Activated T-cell treated with anti-CD3 and anti-CD28 coated beads, Interleukin-2, amount 50 U/mL, for 24 hours (primary cell): ENCODE data around the gene TRIO.

ENCODE experiments used
- DNase-seq: peaks from one replicate; pipeline ENCODE4 v3.0.0-alpha.2; 2020
- H3K27ac Mint-ChIP-seq: 2 replicates; pipeline ENCODE4 v1.8.0; 2020; ENCODE audit warnings: mild to moderate bottlenecking, mixed read lengths
- H3K27me3 Mint-ChIP-seq: 2 replicates; pipeline ENCODE4 v1.8.0; 2020; ENCODE audit warnings: mixed read lengths
- H3K36me3 Mint-ChIP-seq: 2 replicates; pipeline ENCODE4 v1.8.0; 2020; ENCODE audit warnings: low read depth, mixed read lengths
- H3K4me1 Mint-ChIP-seq: 2 replicates; pipeline ENCODE4 v1.8.0; 2020; ENCODE audit warnings: low read depth, mixed read lengths
- H3K4me3 Mint-ChIP-seq: 2 replicates; pipeline ENCODE4 v1.8.0; 2020; ENCODE audit warnings: mild to moderate bottlenecking, moderate library complexity, mixed read lengths
- H3K9me3 Mint-ChIP-seq: 2 replicates; pipeline ENCODE4 v1.8.0; 2020; ENCODE audit warnings: mixed read lengths

TRIO gene

DNA sequence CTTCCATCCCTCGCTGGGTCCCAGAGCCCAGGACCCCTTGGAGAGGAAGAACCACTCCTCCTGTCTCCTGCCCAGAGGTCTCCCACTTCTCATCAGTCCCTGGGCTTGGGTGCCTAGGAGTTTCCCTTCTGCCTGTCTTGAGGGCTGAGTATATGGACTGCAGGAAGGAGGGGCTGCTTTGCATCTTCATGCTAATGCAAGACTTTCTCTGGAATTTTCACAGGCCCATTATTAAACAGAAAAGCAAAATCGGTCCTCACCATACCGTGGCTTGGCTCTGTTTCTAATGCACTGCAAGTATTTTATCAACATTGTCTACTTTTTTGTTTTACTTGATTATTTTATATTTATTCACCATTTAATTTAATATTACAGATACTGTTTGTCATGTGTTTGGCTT, 34.5 kb downstream of the TRIO start:
- Mint-ChIP-seq H3K27me3 (peaks cover 20% of the 10 kb centered on the region), H3K4me1 (no peaks in the 10 kb centered on the region), H3K9me3 (no peaks in the 10 kb centered on the region), H3K27ac (no peak overlapping the region), H3K36me3 (no peaks in the 10 kb centered on the region), H3K4me3 (no peak overlapping the region)
- DNase-seq: no peak

DNA sequence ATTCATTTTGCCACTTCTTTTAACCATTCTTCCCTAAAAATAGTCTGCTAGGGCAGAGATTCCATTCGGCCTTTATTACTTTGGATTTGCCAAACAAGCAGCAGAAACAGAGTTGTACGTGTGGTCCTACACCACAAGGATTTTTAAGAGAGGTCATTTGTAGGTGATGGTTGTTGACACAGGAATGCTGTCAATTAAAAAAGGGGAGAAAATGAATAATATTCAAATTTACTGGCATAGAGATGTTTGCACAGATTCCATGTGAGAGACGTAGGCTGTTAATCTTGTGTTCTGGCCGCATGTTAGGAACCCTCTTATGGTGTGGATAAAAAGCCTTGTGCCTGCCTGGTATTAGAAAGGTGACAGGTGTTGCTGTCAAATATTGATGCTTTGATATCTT, 34.9 kb downstream of the TRIO start:
- Mint-ChIP-seq H3K4me1 (no peaks in the 10 kb centered on the region), H3K4me3 (no peak overlapping the region)
- no peak for DNase-seq

DNA sequence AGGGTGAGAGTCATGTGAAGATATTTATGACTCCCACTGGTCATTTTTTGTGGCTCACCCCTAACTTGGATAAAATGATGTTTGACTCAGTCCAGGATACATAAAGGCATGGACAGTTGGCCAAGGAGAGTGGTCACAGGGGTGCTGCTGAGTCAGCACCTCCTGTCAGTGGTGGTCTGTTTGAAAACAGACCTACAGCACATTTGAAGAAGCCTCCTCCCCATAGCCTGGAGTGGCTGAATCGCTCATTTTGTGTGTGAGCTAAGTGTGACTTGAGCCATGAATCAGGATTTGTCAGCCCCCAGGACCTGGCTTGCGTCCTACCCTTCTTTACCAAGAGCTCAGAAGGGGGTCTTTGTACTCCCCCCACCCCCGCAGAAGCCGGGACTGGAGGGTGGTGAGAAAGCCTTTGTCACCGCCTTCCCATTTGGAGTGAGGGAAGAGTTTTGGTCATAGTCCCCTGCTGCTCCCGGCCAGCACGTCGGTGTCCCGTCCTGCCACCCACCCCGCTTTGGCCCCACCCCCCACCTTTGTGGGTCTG, 35.6 kb downstream of the TRIO start:
- H3K27ac Mint-ChIP-seq: no peak overlapping the region
- H3K9me3 Mint-ChIP-seq: no peaks in the 10 kb centered on the region
- DNase-seq: no peak
- H3K36me3 Mint-ChIP-seq: no peaks in the 10 kb centered on the region
- H3K4me3 Mint-ChIP-seq: no peak overlapping the region
- peaks cover 11% of the 10 kb centered on the region for H3K27me3 Mint-ChIP-seq
- H3K4me1 Mint-ChIP-seq: no peaks in the 10 kb centered on the region

More for the DNA sequence above, 34.9 kb downstream of the TRIO start:
- H3K27ac Mint-ChIP-seq: no peak overlapping the region
- H3K36me3 Mint-ChIP-seq: no peaks in the 10 kb centered on the region
- peaks cover 17% of the 10 kb centered on the region for H3K27me3 Mint-ChIP-seq
- no peaks in the 10 kb centered on the region for H3K9me3 Mint-ChIP-seq

DNA sequence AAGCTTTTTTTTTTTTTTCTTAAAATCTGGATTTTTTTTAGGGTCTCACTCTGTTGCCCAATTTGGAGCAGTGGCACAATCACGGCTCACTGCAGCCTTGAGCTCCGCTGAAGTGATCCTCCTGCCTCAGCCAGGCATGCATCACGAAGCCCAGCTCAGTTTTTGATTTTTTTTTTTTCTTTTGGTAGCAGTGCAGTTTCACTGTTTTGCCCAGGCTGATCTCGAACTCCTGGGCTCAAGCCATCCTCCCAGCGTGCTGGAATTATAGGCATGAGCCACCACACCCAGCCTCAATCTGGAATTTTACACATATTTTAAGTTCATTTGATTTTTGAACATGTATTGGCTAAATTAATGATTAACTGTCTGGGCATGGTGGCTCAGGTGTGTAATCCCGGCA, 36.3 kb downstream of the TRIO start:
- no peaks in the 10 kb centered on the region for H3K9me3 Mint-ChIP-seq
- H3K4me3 Mint-ChIP-seq: no peak overlapping the region
- DNase-seq: no peak
- H3K27ac Mint-ChIP-seq: no peak overlapping the region
- no peaks in the 10 kb centered on the region for H3K4me1 Mint-ChIP-seq
- H3K36me3 Mint-ChIP-seq: no peaks in the 10 kb centered on the region
- H3K27me3 Mint-ChIP-seq: peaks cover 7% of the 10 kb centered on the region

DNA sequence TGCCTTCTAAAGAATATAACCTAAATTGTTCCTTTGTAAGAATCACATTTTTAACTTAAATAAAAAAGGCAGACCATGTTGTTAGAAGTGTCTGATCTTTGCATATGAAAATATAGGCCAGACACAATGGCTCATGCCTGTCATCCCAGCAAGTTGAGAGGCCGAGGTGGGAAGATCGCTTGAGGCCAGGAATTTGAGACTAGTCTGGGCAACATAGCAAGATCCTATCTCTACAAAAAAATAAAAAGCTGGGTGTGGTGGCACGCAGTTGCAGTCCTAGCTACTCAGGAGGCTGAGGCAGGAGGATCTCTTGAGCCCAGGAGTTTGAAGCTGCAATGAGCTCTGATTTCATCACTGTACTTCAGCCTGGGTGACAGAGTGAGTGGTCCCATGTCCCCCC, 37.3 kb downstream of the TRIO start:
- H3K4me1 Mint-ChIP-seq: no peaks in the 10 kb centered on the region

DNA sequence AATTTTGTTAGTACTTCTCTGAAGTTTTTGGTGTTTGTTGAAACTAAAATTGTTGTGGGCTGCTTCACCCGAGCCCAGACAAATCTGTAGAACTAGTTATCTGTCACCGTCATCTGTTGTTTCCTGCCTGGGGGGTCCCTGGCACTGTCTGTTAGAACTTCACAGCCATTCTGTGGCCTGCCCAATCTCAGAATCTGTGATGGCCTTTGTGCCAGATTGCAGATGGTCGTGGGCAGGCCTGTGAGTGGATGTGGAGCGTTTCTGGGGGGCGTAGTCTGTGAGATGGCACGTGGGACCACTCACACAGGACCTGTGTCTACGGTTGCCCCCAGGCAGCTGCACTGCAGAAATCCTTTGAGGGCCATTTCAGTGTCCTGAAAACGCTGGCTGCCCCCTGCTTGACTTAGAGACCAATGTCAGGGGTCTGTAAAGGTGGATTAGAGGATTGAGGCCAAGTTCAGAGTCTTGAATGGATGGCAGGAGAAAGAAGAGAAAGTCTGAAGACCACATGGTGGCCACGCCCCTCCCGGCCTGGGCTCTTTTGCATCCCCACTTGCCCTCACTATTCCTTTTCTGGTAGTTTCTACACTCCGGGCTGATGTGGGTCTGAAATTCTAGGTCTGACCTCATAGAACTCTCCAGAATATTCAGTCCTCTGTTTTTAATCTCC, 38.3 kb downstream of the TRIO start:
- Mint-ChIP-seq H3K4me3 (no peak overlapping the region), H3K27me3 (peaks cover 7% of the 10 kb centered on the region)

More for the DNA sequence above, 37.3 kb downstream of the TRIO start:
- no peaks in the 10 kb centered on the region for H3K36me3 Mint-ChIP-seq
- peaks cover 7% of the 10 kb centered on the region for H3K27me3 Mint-ChIP-seq
- no peak overlapping the region for H3K4me3 Mint-ChIP-seq
- no peak overlapping the region for H3K27ac Mint-ChIP-seq
- no peaks in the 10 kb centered on the region for H3K9me3 Mint-ChIP-seq
- DNase-seq: no peak

DNA sequence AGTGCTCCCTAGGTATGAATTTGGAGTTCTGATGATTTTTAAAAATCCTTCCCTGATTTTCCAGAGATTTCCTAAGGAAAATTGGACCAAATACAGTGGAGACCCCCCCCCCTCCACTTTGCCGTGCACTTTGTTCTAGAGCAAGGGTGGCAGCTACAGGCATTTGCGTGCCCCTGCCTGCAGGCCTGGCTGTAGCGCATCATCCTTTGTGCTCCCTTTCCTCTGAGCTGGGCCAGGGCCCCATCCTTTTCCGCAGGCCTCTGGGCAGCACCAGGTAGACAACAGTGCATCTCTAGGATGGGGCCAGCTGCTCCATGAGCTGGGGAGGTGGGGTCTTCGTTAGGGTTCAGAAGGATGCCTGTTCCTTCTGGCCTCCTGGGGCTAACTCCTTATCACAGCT, 39.6 kb downstream of the TRIO start:
- Mint-ChIP-seq H3K27me3 (peaks cover 7% of the 10 kb centered on the region), H3K4me1 (no peaks in the 10 kb centered on the region), H3K9me3 (no peaks in the 10 kb centered on the region), H3K4me3 (no peak overlapping the region), H3K36me3 (no peaks in the 10 kb centered on the region), H3K27ac (no peak overlapping the region)
- no peak for DNase-seq

More for the DNA sequence above, 38.3 kb downstream of the TRIO start:
- no peaks in the 10 kb centered on the region for H3K4me1 Mint-ChIP-seq
- H3K27ac Mint-ChIP-seq: no peak overlapping the region
- no peaks in the 10 kb centered on the region for H3K36me3 Mint-ChIP-seq
- no peak for DNase-seq
- H3K9me3 Mint-ChIP-seq: no peaks in the 10 kb centered on the region

DNA sequence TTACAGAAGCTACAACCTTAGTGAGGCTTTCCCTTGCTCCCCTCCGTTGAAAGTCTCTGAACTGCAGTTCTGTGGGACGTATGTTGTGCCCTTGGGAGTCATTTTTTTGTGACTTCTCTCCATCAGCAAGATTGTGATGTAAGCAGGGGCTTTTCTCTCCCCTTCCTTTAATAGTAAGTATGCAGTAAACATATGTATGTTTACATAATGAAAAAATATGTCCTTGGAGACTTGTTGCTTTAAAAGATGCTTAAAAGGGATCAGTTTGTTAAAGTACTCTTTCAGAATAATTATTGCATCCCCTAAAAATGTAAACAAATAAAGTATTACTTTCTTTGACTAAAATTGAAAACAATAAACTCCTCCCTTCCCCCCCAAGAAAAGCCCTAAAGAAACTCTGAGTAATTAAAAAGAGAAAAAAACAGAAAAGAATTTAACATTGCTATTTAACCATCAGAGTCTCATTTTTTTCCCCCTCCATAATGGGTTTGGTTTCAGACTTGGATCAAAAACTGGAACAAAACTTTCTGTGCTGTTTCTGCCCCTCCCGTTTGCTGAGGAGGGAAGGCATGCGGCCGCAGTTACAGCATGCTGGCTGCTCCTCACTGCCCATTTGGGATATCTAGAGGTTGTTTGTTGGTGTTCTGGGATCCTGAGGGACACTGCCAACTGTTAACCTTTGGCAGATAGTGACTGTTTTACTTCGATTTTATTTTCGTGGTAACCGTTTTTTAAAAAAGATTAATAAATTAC, 40.2 kb downstream of the TRIO start:
- DNase-seq: no peak
- no peak overlapping the region for H3K27ac Mint-ChIP-seq
- H3K4me1 Mint-ChIP-seq: no peaks in the 10 kb centered on the region
- no peaks in the 10 kb centered on the region for H3K36me3 Mint-ChIP-seq
- no peaks in the 10 kb centered on the region for H3K9me3 Mint-ChIP-seq
- H3K27me3 Mint-ChIP-seq: peaks cover 6% of the 10 kb centered on the region
- no peak overlapping the region for H3K4me3 Mint-ChIP-seq

DNA sequence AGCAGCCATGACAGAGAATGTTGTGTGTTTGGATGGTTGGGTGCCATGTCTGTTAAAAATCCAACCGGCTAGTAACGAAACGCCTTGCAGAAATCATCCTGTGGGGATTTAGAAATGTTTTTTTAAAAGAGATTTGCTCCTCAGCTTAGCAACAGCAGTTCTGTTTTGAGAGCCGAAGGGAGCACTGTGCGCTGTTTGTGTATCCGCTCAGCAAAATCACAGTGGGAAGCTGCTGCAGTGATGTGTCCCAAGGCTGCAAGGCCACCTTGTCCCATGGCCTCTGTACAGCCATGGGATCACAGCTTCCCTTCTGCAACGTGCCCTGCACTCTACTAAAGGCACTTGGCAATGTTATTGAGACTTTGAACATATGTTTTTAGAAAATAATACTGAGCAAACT, 40.9 kb downstream of the TRIO start:
- no peak overlapping the region for H3K27ac Mint-ChIP-seq
- no peaks in the 10 kb centered on the region for H3K4me1 Mint-ChIP-seq
- H3K27me3 Mint-ChIP-seq: peaks cover 2% of the 10 kb centered on the region
- H3K4me3 Mint-ChIP-seq: no peak overlapping the region
- H3K36me3 Mint-ChIP-seq: no peaks in the 10 kb centered on the region
- DNase-seq: no peak
- H3K9me3 Mint-ChIP-seq: no peaks in the 10 kb centered on the region

DNA sequence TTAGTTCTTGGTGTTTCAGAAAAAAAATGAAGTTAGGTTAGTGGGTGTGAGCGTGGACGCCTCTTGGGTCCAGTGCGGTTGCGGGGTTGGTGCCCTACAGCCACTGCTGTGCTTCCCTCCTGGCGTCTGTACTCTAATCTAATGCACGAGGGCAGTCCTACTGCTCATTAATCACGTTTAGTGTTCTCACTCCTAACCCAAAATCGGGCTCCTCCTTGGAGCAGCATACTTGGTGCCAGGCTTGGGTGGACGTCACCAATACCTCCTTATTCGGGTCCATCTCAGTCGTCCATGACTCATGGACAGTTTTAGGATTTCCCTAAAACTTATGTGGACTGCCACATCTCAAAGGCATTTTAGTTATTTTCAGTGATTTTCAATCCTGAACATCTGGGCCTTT, 41.6 kb downstream of the TRIO start:
- no peaks in the 10 kb centered on the region for H3K36me3 Mint-ChIP-seq
- H3K4me1 Mint-ChIP-seq: no peaks in the 10 kb centered on the region
- H3K4me3 Mint-ChIP-seq: no peak overlapping the region
- no peak overlapping the region for H3K27ac Mint-ChIP-seq
- peaks cover 2% of the 10 kb centered on the region for H3K27me3 Mint-ChIP-seq
- no peak for DNase-seq
- no peaks in the 10 kb centered on the region for H3K9me3 Mint-ChIP-seq

DNA sequence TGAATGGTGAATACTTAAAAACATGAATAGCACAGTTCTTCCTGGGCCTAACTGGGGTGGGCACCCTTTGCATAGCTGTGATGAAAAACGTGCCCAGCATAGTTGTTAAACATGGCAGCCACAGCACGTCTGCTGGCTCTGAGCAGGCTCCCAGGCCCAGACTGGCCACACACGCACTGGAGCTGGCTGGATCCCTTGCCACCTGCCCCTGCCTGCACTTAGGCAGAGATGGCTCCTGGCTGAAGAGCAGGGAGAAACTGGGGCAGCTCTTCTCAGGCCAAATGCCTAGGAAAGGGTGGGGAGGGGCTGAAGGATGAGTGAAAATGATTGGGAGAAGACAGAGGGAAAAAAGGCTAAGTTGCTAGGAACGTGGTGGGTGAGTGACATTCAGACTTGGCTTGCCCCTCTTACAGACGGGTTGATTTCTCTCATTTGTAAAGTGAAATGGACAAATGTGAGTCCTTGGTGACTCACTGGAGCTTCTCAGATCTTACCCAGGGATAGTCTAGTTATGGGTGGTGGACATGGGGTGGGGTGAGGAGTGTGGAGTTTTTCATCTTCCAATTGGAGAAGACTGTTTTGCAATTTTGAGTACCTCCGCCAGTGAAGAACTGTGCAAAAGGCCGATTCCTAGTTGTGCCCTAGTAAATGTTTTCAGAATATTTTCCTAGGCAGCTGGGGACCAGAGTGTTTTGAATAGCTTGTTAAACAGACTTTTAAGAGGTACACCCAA, 42.4 kb downstream of the TRIO start:
- no peak overlapping the region for H3K4me3 Mint-ChIP-seq
- no peaks in the 10 kb centered on the region for H3K27me3 Mint-ChIP-seq
- no peak overlapping the region for H3K27ac Mint-ChIP-seq
- no peaks in the 10 kb centered on the region for H3K4me1 Mint-ChIP-seq
- no peaks in the 10 kb centered on the region for H3K36me3 Mint-ChIP-seq
- no peak for DNase-seq
- H3K9me3 Mint-ChIP-seq: no peaks in the 10 kb centered on the region

DNA sequence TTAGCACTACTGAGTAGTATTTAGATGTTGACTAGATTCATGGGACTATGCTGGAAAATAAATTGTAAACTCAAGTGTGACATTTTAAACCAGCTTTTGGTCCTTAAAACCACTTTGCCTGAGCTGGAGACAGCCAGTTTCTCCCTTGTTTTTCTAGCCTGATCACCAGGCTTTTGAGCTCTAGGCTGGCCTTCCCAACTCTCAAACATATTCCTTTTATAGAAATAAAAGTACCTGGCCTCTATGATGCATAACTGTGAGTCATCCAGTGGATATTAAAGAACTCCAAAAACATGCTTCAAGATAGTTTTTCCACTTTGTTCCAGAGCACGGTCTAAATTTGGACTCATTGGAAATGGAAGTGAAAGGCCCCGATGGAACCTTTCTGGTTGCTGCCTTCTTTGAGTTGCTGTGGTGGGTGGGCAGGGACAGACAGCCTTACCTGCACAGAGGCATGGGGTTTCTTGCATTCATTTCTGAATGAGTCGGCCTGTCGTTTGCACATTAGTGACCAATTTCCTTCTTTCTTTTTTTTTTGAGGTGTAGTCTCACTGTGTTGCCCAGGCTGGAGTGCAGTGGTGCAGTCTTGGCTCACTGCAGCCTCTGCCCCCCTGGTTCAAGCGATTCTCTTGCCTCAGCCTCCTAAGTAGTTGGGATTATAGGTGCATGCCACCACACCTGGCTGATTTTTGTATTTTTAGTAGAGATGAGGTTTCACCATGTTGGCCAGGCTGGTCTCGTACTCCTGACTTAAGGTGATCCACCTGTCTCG, 43.1 kb downstream of the TRIO start:
- no peaks in the 10 kb centered on the region for H3K36me3 Mint-ChIP-seq
- H3K27ac Mint-ChIP-seq: no peak overlapping the region
- no peaks in the 10 kb centered on the region for H3K27me3 Mint-ChIP-seq
- no peaks in the 10 kb centered on the region for H3K9me3 Mint-ChIP-seq
- no peak for DNase-seq
- no peak overlapping the region for H3K4me3 Mint-ChIP-seq
- H3K4me1 Mint-ChIP-seq: no peaks in the 10 kb centered on the region

DNA sequence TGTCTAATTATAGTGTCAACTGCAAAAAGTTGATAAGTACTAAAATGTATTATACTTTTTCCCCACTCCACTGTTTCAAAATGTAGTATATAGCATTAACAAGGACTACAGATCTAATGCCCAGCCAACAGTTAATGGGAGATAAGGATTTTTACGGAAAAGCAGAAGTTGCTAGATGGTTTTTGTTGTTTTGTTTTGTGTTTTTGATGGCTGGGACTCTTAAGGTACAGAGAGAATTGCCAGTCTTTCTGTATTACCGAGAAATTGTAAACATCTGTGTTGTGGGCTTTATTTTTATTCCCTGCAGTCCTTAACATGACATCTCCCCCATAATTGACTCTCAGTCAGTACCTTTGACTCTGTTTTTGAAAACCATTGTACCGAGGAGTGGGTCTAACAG, 44.0 kb downstream of the TRIO start:
- no peaks in the 10 kb centered on the region for H3K27me3 Mint-ChIP-seq
- H3K9me3 Mint-ChIP-seq: no peaks in the 10 kb centered on the region
- DNase-seq: no peak
- no peaks in the 10 kb centered on the region for H3K36me3 Mint-ChIP-seq
- H3K4me1 Mint-ChIP-seq: no peaks in the 10 kb centered on the region
- no peak overlapping the region for H3K27ac Mint-ChIP-seq
- no peak overlapping the region for H3K4me3 Mint-ChIP-seq

DNA sequence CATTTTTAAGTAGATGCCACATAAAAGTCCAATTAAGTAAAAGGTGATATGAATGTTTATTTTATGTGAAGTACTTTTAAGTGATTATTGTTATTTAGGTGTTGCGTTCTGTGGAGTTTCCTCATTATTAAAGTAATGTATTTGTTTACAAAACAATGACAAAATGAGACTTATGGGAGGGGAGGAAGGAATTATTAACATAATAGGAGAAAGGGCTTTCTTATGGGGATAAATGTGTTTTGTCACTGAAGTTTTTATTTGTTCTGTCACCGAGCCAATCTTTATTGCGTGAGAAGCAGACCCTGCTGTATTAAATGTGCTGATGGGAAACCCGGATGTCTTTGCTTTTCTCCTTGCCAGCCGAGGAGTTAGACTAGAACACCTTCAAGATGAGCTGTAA, 44.5 kb downstream of the TRIO start:
- DNase-seq: no peak
- Mint-ChIP-seq H3K27ac (no peak overlapping the region), H3K9me3 (no peaks in the 10 kb centered on the region), H3K4me1 (no peaks in the 10 kb centered on the region), H3K27me3 (no peaks in the 10 kb centered on the region), H3K4me3 (no peak overlapping the region), H3K36me3 (no peaks in the 10 kb centered on the region)
